PFSK-1 (cell line): ENCODE results near the gene RORB.

Experiments
- FOXP2 ChIP-seq: optimal IDR thresholded peaks from 2 replicates; pipeline ENCODE3; 2011; ENCODE audit warnings: borderline replicate concordance, control low read depth, inconsistent platforms; ENCODE audit not compliant: insufficient read depth; ENCODE audit errors: extremely low read length, extremely low read depth
- POLR2AphosphoS5 ChIP-seq: IDR thresholded peaks from 2 replicates; pipeline ENCODE4 v1.6.1; 2012; ENCODE audit warnings: low read depth, mild to moderate bottlenecking, control low read depth, low read length, moderate library complexity
- SIN3A ChIP-seq: IDR thresholded peaks from 2 replicates; pipeline ENCODE4 v1.6.1; 2012; ENCODE audit warnings: mild to moderate bottlenecking, low read length, moderate library complexity, borderline replicate concordance; ENCODE audit not compliant: insufficient read depth
- TAF1 ChIP-seq: IDR thresholded peaks from 2 replicates; pipeline ENCODE4 v1.6.1; 2012; ENCODE audit warnings: low read length, control low read depth, borderline replicate concordance; ENCODE audit not compliant: insufficient read depth
- TF ChIP-seq, protein P1 (sequence below), 2 experiments: IDR thresholded peaks; 2 replicates each; pipeline versions ENCODE4 v1.6.1 to v1.8.0; 2011 to 2012; ENCODE audit warnings: low read depth in 2 of 2, low read length in 2 of 2, control low read depth in 1 of 2, inconsistent platforms in 1 of 2, mild to moderate bottlenecking in 1 of 2, moderate library complexity in 1 of 2; ENCODE audit not compliant: insufficient read depth in 1 of 2

DNA sequence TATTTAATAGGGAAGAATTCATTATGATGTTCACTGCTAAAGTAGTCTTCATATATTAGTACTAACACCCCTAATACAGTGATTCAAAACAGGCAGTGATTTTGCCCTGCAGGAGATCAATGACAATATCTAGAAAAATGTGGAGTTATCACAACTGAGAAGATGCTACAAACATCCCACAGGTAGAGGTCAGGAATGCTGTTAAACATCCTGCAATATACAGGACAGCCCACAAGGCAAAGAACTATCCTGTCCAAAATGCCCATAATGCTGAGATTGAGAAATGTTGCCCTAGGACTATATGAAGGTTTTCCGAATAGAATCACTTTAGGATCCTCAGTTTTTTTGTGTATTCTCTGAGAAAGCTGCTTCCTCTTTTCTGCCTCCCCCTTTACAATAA, 15.3 kb downstream of the RORB start:
- TF ChIP-seq TAF1, result no peak
- TF ChIP-seq POLR2AphosphoS5, result no peak
- no peak for TF ChIP-seq FOXP2
- TF ChIP-seq, protein P1, sequence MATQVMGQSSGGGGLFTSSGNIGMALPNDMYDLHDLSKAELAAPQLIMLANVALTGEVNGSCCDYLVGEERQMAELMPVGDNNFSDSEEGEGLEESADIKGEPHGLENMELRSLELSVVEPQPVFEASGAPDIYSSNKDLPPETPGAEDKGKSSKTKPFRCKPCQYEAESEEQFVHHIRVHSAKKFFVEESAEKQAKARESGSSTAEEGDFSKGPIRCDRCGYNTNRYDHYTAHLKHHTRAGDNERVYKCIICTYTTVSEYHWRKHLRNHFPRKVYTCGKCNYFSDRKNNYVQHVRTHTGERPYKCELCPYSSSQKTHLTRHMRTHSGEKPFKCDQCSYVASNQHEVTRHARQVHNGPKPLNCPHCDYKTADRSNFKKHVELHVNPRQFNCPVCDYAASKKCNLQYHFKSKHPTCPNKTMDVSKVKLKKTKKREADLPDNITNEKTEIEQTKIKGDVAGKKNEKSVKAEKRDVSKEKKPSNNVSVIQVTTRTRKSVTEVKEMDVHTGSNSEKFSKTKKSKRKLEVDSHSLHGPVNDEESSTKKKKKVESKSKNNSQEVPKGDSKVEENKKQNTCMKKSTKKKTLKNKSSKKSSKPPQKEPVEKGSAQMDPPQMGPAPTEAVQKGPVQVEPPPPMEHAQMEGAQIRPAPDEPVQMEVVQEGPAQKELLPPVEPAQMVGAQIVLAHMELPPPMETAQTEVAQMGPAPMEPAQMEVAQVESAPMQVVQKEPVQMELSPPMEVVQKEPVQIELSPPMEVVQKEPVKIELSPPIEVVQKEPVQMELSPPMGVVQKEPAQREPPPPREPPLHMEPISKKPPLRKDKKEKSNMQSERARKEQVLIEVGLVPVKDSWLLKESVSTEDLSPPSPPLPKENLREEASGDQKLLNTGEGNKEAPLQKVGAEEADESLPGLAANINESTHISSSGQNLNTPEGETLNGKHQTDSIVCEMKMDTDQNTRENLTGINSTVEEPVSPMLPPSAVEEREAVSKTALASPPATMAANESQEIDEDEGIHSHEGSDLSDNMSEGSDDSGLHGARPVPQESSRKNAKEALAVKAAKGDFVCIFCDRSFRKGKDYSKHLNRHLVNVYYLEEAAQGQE (IDR thresholded peaks at IDR 0.05; ENCODE audit: insufficient read depth in 1 of 2, low read depth in 2 of 2, low read length in 2 of 2), result no peak
- TF ChIP-seq SIN3A, result no peak
